Karpas-422 (cell line): Measurements from ENCODE around the gene CIB2. TPM values are rescaled to one million over a fixed set of nuclear protein-coding genes. Genes with fewer than 3 reads are reported as not detected.

Experiments
- DNase-seq: peaks from one replicate; pipeline ENCODE4 v3.0.0-alpha.2; 2015
- H2AFZ ChIP-seq: fragments of 200-600 bp; sonication (generic); 2 replicates; pipeline ENCODE4 v1.6.1; 2014; ENCODE audit warnings: antibody characterized with exemption, low read length, mixed read lengths
- H3K27ac ChIP-seq: fragments of 200-600 bp; sonication (generic); 2 replicates; pipeline ENCODE4 v1.5.1; 2014; ENCODE audit warnings: mild to moderate bottlenecking, low read length, moderate library complexity
- H3K27me3 ChIP-seq: fragments of 200-600 bp; sonication (generic); 2 replicates; pipeline ENCODE4 v1.6.1; 2014; ENCODE audit warnings: low read length, mixed read lengths
- H3K36me3 ChIP-seq: fragments of 200-600 bp; sonication (generic); 2 replicates; pipeline ENCODE4 v1.6.1; 2014; ENCODE audit warnings: low read length, mixed read lengths; ENCODE audit not compliant: insufficient read depth
- H3K4me1 ChIP-seq: fragments of 200-600 bp; sonication (generic); 2 replicates; pipeline ENCODE4 v1.6.1; 2014; ENCODE audit warnings: mild to moderate bottlenecking, low read length, mixed read lengths
- H3K4me2 ChIP-seq: fragments of 200-600 bp; sonication (generic); 2 replicates; pipeline ENCODE4 v1.6.1; 2014; ENCODE audit warnings: low read length, low read depth, mild to moderate bottlenecking; ENCODE audit not compliant: poor library complexity, severe bottlenecking
- H3K4me3 ChIP-seq: fragments of 200-600 bp; sonication (generic); 2 replicates; pipeline ENCODE4 v1.5.1; 2014; ENCODE audit warnings: mild to moderate bottlenecking, antibody characterized with exemption, low read length, mixed read lengths
- H3K79me2 ChIP-seq: fragments of 200-600 bp; sonication (generic); 2 replicates; pipeline ENCODE4 v1.6.1; 2014; ENCODE audit warnings: mild to moderate bottlenecking, low read length, mixed read lengths
- H3K9ac ChIP-seq: fragments of 200-600 bp; sonication (generic); 2 replicates; pipeline ENCODE4 v1.6.0; 2014; ENCODE audit warnings: low read length
- H3K9me2 ChIP-seq: fragments of 200-600 bp; sonication (generic), shearing (Covaris generic); replicated peaks from 2 replicates; pipeline ENCODE4 v1.6.0; 2014; ENCODE audit warnings: mild to moderate bottlenecking, low read length, moderate library complexity; ENCODE audit not compliant: insufficient read depth
- H3K9me3 ChIP-seq: fragments of 300-700, 200-600 bp; sonication (generic); 2 replicates; pipeline ENCODE4 v1.6.1; 2014; ENCODE audit warnings: low read length, mixed read lengths
- H4K20me1 ChIP-seq: fragments of 200-600 bp; sonication (generic); 2 replicates; pipeline ENCODE4 v1.6.1; 2014; ENCODE audit warnings: mild to moderate bottlenecking, antibody characterized with exemption, low read length, low read depth; ENCODE audit not compliant: insufficient read depth
- total RNA-seq: library from RNA; depleted of rRNA; stranded (reverse); fragments of >200 nt; shearing (Covaris generic); gene quantifications from 2 replicates; pipeline ENCODE4 v1.2.3, GENCODE V29; 2014; ENCODE audit warnings: low replicate concordance

CIB2 gene
- total RNA-seq, 1 experiment from 2014 or later: 1.1 TPM

DNA sequence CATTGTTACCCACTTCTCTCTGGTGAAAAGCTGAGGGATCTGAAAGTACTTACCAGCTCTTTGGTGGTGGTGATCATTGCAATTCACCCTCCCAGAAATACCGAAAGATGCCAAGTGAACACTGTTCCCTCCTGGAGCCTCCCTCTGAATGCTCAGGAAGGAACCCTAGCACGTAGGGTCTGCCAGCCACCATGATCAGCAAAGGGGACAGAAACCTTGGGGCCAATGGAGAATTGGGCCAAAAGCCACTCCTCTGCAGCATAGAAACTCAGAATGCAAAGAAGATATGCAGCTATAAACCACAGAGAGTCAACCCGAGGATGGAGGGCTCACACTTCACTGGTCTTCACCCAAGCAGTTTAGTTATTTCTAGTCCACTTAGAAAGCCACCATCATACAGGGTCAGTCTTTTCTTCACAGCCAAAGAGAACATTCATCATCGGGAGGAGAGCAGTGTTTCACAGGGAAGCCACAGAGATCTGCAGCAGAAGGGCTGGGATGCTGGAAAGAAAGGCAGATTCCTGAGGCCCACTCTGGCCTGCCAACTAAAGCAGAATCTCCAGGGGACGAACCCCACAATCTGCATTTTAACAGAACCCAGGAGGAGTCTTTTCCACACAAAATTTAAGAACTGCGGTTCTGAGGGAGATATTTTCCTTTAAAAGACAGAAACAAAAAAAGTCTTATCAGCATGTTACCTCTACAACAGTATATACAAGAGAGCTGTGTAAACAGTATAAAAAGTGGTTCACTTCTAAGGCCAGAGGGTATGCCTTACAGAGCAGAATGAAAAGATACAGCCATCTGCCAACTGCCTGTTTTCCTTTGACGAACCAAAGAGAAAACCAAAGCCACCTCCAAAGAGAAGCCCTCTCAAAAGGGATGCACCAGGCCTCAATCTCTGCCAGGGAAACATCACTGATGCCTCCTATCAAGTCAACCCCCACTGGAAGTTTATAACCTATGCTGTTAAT lies 65.0 kb downstream of the CIB2 start:
- no peak overlapping the region for H2AFZ ChIP-seq
- DNase-seq: peak; percentile 71
- peak overlapping the region; percentile 49 for H3K4me3 ChIP-seq
- H3K4me2 ChIP-seq: peak overlapping the region; percentile 77
- no peaks in the 10 kb centered on the region for H3K27me3 ChIP-seq
- H3K4me1 ChIP-seq: peaks cover 95% of the 10 kb centered on the region
- no peaks in the 10 kb centered on the region for H3K36me3 ChIP-seq
- peaks cover 3% of the 10 kb centered on the region; the same call in 1 of the 2 replicates for H4K20me1 ChIP-seq
- peak overlapping the region; percentile 66 for H3K9ac ChIP-seq
- H3K79me2 ChIP-seq: peaks cover 92% of the 10 kb centered on the region
- H3K27ac ChIP-seq: peak overlapping the region; percentile 94
- H3K9me2 ChIP-seq: no peaks in the 10 kb centered on the region
- no peaks in the 10 kb centered on the region for H3K9me3 ChIP-seq

DNA sequence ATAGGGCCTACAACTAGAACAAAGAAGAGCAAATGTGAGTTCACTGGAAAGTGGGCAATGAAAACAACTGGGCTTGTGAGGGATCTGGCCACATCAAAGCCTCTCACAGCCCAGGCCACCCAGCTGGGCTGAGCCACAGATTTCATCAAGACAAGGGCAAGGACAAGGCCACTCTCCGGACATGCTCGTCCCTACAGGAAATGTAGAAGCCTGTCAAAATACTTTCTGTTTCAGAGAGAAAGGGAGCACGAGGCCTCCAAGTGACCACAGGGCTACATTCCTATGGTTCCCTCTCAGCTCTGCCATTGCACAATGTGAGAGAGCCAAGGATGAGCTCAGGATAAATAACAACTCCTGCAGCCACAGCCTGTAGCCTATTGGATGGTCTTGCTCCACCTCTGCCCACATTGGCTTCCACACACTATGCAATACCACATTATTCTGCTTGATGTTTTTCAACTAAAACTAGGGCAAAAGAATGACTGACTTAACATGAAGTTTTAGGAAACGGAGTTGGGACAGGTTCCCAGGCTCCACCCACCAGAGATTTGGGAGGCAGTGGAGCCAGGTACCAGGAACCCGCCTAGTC lies 65.9 kb downstream of the CIB2 start:
- H3K79me2 ChIP-seq: peaks cover 92% of the 10 kb centered on the region
- no peaks in the 10 kb centered on the region for H3K27me3 ChIP-seq
- peak overlapping the region; percentile 94 for H3K27ac ChIP-seq
- no peaks in the 10 kb centered on the region for H3K9me3 ChIP-seq
- DNase-seq: no peak
- peak overlapping the region; percentile 49 for H3K4me3 ChIP-seq
- peak overlapping the region; percentile 66 for H3K9ac ChIP-seq
- H3K9me2 ChIP-seq: no peaks in the 10 kb centered on the region
- no peak overlapping the region for H2AFZ ChIP-seq
- H3K4me1 ChIP-seq: peaks cover 97% of the 10 kb centered on the region
- H3K4me2 ChIP-seq: peak overlapping the region; percentile 77
- peaks cover 3% of the 10 kb centered on the region; the same call in 1 of the 2 replicates for H4K20me1 ChIP-seq
- H3K36me3 ChIP-seq: no peaks in the 10 kb centered on the region

GRCh38 chr15:78064544-78064943 lies 66.7 kb downstream of the CIB2 start:
- Histone ChIP-seq H3K4me2 (peak overlapping the region; percentile 77), H2AFZ (no peak overlapping the region), H3K36me3 (no peaks in the 10 kb centered on the region), H3K79me2 (peaks cover 92% of the 10 kb centered on the region), H3K9me3 (no peaks in the 10 kb centered on the region), H3K27me3 (no peaks in the 10 kb centered on the region), H3K27ac (peak overlapping the region; percentile 94), H3K9me2 (no peaks in the 10 kb centered on the region), H3K4me1 (peaks cover 97% of the 10 kb centered on the region), H3K4me3 (no peak overlapping the region), H3K9ac (no peak overlapping the region), H4K20me1 (peaks cover 3% of the 10 kb centered on the region; the same call in 1 of the 2 replicates)
- no peak for DNase-seq

DNA sequence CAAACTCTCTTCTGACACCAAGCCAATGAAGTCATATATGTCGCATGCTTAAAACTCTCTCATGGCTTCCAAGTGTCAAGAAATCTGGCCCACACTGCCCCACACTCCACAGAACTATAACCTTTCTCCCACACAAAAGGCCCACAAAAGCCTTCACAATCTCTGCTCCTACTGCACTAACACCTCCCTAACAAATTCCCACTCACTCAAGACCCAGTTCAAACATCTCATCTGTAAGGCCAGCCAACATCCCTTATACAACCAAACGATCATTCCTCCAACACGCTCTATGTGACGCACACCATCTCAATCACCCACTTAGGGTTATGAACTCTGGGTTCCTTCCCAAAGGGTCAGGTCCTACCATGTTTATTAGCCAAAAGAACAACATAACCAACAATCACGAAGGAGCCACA lies 67.3 kb downstream of the CIB2 start:
- H3K27me3 ChIP-seq: no peaks in the 10 kb centered on the region
- no peak overlapping the region for H2AFZ ChIP-seq
- no peaks in the 10 kb centered on the region for H4K20me1 ChIP-seq
- no peak for DNase-seq
- no peak overlapping the region for H3K4me3 ChIP-seq
- no peaks in the 10 kb centered on the region for H3K36me3 ChIP-seq
- H3K27ac ChIP-seq: 0 out of 2 replicates have a peak overlapping the region, but pooled peaks have one; percentile 84
- H3K9me2 ChIP-seq: no peaks in the 10 kb centered on the region
- H3K4me1 ChIP-seq: peaks cover 97% of the 10 kb centered on the region
- H3K9me3 ChIP-seq: no peaks in the 10 kb centered on the region
- no peak overlapping the region for H3K9ac ChIP-seq
- H3K79me2 ChIP-seq: peaks cover 92% of the 10 kb centered on the region
- no peak overlapping the region for H3K4me2 ChIP-seq

DNA sequence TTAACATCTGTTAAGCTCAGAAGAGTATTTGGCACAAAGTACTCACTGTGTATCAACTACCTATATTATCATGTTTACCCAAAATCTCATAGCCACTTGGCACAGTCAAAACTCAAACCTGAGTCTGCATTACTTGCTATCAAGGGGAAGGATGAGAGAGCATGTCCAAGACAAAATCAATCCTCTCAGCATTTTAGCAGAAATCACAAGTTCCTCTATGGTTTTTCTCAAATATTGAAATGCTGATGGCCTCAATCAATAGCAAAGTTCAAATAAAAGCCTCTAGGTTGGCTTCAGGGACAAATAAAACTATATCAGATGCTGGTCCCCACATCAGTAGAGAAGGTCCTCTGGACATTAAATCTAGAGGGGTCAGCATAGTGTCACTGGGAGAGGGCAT lies 68.0 kb downstream of the CIB2 start:
- no peaks in the 10 kb centered on the region for H3K36me3 ChIP-seq
- H3K9ac ChIP-seq: no peak overlapping the region
- H3K9me2 ChIP-seq: no peaks in the 10 kb centered on the region
- H2AFZ ChIP-seq: no peak overlapping the region
- H3K9me3 ChIP-seq: no peaks in the 10 kb centered on the region
- H3K4me1 ChIP-seq: peaks cover 97% of the 10 kb centered on the region
- no peaks in the 10 kb centered on the region for H3K27me3 ChIP-seq
- peak overlapping the region; percentile 84 for H3K27ac ChIP-seq
- DNase-seq: no peak
- peak overlapping the region; percentile 73 for H3K4me2 ChIP-seq
- H3K4me3 ChIP-seq: peak overlapping the region; percentile 26; the same call in 1 of the 2 replicates
- peaks cover 92% of the 10 kb centered on the region for H3K79me2 ChIP-seq
- no peaks in the 10 kb centered on the region for H4K20me1 ChIP-seq

- Histone ChIP-seq H3K27ac (peak overlapping the region; percentile 84), H3K36me3 (no peaks in the 10 kb centered on the region), H4K20me1 (no peaks in the 10 kb centered on the region), H3K27me3 (no peaks in the 10 kb centered on the region), H2AFZ (no peak overlapping the region), H3K9ac (peak overlapping the region; percentile 52), H3K9me2 (no peaks in the 10 kb centered on the region), H3K79me2 (peaks cover 82% of the 10 kb centered on the region), H3K4me1 (peaks cover 97% of the 10 kb centered on the region), H3K4me3 (peak overlapping the region; percentile 42; the same call in 1 of the 2 replicates), H3K9me3 (no peaks in the 10 kb centered on the region), H3K4me2 (peak overlapping the region; percentile 73)
- no peak for DNase-seq
Observed at GRCh38 chr15:78061963-78062427, 69.2 kb downstream of the CIB2 start.

DNA sequence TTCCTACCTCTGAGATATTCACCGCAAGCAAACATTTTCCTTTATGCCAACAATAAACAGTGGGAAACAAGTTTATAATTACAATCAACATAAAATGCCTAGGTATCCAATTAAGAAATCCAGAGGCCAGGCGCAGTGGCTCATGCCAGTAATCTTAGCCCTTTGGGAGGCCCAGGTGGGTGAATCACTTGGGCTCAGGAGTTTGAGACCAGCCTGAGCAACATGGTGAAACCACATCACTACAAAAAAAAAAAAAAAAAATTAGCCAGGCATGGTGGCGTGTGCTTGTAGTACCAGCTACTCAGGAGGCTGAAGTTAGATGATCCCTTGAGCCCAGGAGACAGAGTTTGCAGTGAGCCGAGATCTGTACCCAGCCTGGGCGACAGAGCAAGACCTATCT lies 71.0 kb downstream of the CIB2 start:
- no peaks in the 10 kb centered on the region for H3K9me3 ChIP-seq
- H3K9me2 ChIP-seq: no peaks in the 10 kb centered on the region
- no peaks in the 10 kb centered on the region for H3K27me3 ChIP-seq
- H3K4me2 ChIP-seq: peak overlapping the region; percentile 59
- no peak overlapping the region for H2AFZ ChIP-seq
- H3K4me3 ChIP-seq: 0 out of 2 replicates have a peak overlapping the region, but pooled peaks have one; percentile 20
- no peaks in the 10 kb centered on the region for H3K36me3 ChIP-seq
- no peak for DNase-seq
- peaks cover 78% of the 10 kb centered on the region for H3K79me2 ChIP-seq
- H3K4me1 ChIP-seq: peaks cover 97% of the 10 kb centered on the region
- H3K9ac ChIP-seq: peak overlapping the region; percentile 51; the same call in 1 of the 2 replicates
- peak overlapping the region; percentile 93 for H3K27ac ChIP-seq
- no peaks in the 10 kb centered on the region for H4K20me1 ChIP-seq
